Right lobe of liver (tissue), 4 donors: Measurements from ENCODE around the gene TNFRSF8.
A peak's percentile ranks its signal among the peaks of the same experiment; 100 is the strongest.

ENCODE experiments used
- POLR2A ChIP-seq: fragments of 450-650 bp; IDR thresholded peaks from one replicate; pipeline ENCODE4 v1.6.1; 2017; ENCODE audit warnings: antibody characterized with exemption, mild to moderate bottlenecking
- TF ChIP-seq, protein P1 (sequence below), 4 donors: fragments of 200-600 bp in 3 of 4; fragments of 450-650 bp in 1 of 4; IDR thresholded peaks; one replicate each; pipeline versions ENCODE4 v1.5.1 to v1.8.0; 2016 to 2022; ENCODE audit warnings: antibody characterized with exemption in 4 of 4, mild to moderate bottlenecking in 2 of 4
- donor health status: DM: no; HTN: no; CAD: no.
- donor health status: DM: no; HTN: no; CAD: no.
- donor health status: DM: no; HTN: yes; CAD: no.

GRCh38 chr1:12170263-12170671 is 107.2 kb downstream of the TNFRSF8 start:
- TF ChIP-seq, protein P1, sequence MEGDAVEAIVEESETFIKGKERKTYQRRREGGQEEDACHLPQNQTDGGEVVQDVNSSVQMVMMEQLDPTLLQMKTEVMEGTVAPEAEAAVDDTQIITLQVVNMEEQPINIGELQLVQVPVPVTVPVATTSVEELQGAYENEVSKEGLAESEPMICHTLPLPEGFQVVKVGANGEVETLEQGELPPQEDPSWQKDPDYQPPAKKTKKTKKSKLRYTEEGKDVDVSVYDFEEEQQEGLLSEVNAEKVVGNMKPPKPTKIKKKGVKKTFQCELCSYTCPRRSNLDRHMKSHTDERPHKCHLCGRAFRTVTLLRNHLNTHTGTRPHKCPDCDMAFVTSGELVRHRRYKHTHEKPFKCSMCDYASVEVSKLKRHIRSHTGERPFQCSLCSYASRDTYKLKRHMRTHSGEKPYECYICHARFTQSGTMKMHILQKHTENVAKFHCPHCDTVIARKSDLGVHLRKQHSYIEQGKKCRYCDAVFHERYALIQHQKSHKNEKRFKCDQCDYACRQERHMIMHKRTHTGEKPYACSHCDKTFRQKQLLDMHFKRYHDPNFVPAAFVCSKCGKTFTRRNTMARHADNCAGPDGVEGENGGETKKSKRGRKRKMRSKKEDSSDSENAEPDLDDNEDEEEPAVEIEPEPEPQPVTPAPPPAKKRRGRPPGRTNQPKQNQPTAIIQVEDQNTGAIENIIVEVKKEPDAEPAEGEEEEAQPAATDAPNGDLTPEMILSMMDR (IDR thresholded peaks at IDR 0.05) = no peak
- TF ChIP-seq POLR2A = peak; percentile 67
